Measurements from ENCODE around the gene ENC1. TPM values are rescaled to one million over a fixed set of nuclear protein-coding genes. Genes with fewer than 3 reads are reported as not detected.
A peak's percentile ranks its signal among the peaks of the same experiment; 100 is the strongest.

Gene ENC1
- total RNA-seq = 10 to 100 TPM in 2 of 4 donors, 1 to 10 TPM in 2; 6.4 to 19.4 (median 13.0) TPM

GRCh38 chr5:74640450-74640953, at the start of gene ENC1:
Gene ENC1, minus strand, starts transcription at chr5:74640728. Its CDS starts 4,243 bp downstream, at chr5:74636485.
- 1% methylated on average over 22 of the region's 59 CpGs for WGBS
- no peaks in the 10 kb centered on the region for H3K27me3 ChIP-seq

GRCh38 chr5:74686962-74687751, 46.6 kb upstream of the ENC1 start:
- no peaks in the 10 kb centered on the region for H3K9me3 ChIP-seq
- TF ChIP-seq EP300 (IDR thresholded peaks at IDR 0.05) = no peak
- TF ChIP-seq POLR2AphosphoS5 (IDR thresholded peaks at IDR 0.05) = no peak
- no peak for TF ChIP-seq CTCF (IDR thresholded peaks at IDR 0.05)
- TF ChIP-seq POLR2A (IDR thresholded peaks at IDR 0.05) = no peak
- H3K27ac ChIP-seq = no peak overlapping the region
- H3K4me3 ChIP-seq = peak overlapping the region; percentile 91
- H3K4me1 ChIP-seq = peaks cover 16% of the 10 kb centered on the region
- 80% methylated on average over 5 of the region's 5 CpGs for WGBS
- no peaks in the 10 kb centered on the region for H3K27me3 ChIP-seq
- H3K36me3 ChIP-seq = peaks cover 20% of the 10 kb centered on the region
- DNase-seq (ENCODE audit: low spot score in 2 of 2) = no peak

More at GRCh38 chr5:74640450-74640953, at the start of gene ENC1:
- peak within 1 kb of the TSS; percentile 83 for H3K4me3 ChIP-seq
- no peak for TF ChIP-seq POLR2A (IDR thresholded peaks at IDR 0.05)
- TF ChIP-seq CTCF (IDR thresholded peaks at IDR 0.05) = peak; percentile 51 to 67
- DNase-seq (ENCODE audit: low spot score in 2 of 2) = peak; percentile 82 to 90
- H3K27ac ChIP-seq = peak within 1 kb of the TSS; percentile 85
- peaks cover 36% of the 10 kb centered on the region for H3K4me1 ChIP-seq
- H3K36me3 ChIP-seq = peaks cover 6% of the 10 kb centered on the region
- no peaks in the 10 kb centered on the region for H3K9me3 ChIP-seq

GRCh38 chr5:74685979-74686631, 45.6 kb upstream of the ENC1 start:
- Histone ChIP-seq H3K4me1 (peaks cover 16% of the 10 kb centered on the region), H3K36me3 (peaks cover 13% of the 10 kb centered on the region), H3K27me3 (no peaks in the 10 kb centered on the region), H3K9me3 (no peaks in the 10 kb centered on the region), H3K27ac (peak overlapping the region; percentile 87), H3K4me3 (peak overlapping the region; percentile 91)
- no peak for TF ChIP-seq EP300 (IDR thresholded peaks at IDR 0.05)
- no peak for TF ChIP-seq CTCF (IDR thresholded peaks at IDR 0.05)
- TF ChIP-seq POLR2AphosphoS5 (IDR thresholded peaks at IDR 0.05) = no peak
- TF ChIP-seq POLR2A (IDR thresholded peaks at IDR 0.05) = no peak
- peak in 1 of 2 donors; percentile 44 for DNase-seq (ENCODE audit: low spot score in 2 of 2)
- WGBS = 58% methylated on average over 10 of the region's 10 CpGs

- TF ChIP-seq CTCF (IDR thresholded peaks at IDR 0.05) = no peak
- TF ChIP-seq POLR2A (IDR thresholded peaks at IDR 0.05) = peak in 1 of 2 donors; percentile 74
- TF ChIP-seq POLR2AphosphoS5 (IDR thresholded peaks at IDR 0.05) = peak in 1 of 3 donors; percentile 60
- no peak for TF ChIP-seq EP300 (IDR thresholded peaks at IDR 0.05)
- H3K27ac ChIP-seq = peak within 1 kb of the TSS; percentile 87
- H3K9me3 ChIP-seq = no peaks in the 10 kb centered on the region
- H3K4me3 ChIP-seq = peak within 1 kb of the TSS; percentile 91
- WGBS = 12% methylated on average over 19 of the region's 78 CpGs
- peaks cover 12% of the 10 kb centered on the region for H3K36me3 ChIP-seq
- H3K4me1 ChIP-seq = peaks cover 16% of the 10 kb centered on the region
- peak; percentile 93 to 95 for DNase-seq (ENCODE audit: low spot score in 2 of 2)
- H3K27me3 ChIP-seq = no peaks in the 10 kb centered on the region
Observed at GRCh38 chr5:74684900-74685851, 44.6 kb upstream of the ENC1 start, which contains the start of gene HEXB. Gene HEXB, plus strand, starts transcription at chr5:74685233. Its CDS starts 28 bp downstream, at chr5:74685261.

Data from suprapubic skin (tissue), 4 donors.